ENCODE measurements around the gene LGR6.

LGR6 gene

DNA sequence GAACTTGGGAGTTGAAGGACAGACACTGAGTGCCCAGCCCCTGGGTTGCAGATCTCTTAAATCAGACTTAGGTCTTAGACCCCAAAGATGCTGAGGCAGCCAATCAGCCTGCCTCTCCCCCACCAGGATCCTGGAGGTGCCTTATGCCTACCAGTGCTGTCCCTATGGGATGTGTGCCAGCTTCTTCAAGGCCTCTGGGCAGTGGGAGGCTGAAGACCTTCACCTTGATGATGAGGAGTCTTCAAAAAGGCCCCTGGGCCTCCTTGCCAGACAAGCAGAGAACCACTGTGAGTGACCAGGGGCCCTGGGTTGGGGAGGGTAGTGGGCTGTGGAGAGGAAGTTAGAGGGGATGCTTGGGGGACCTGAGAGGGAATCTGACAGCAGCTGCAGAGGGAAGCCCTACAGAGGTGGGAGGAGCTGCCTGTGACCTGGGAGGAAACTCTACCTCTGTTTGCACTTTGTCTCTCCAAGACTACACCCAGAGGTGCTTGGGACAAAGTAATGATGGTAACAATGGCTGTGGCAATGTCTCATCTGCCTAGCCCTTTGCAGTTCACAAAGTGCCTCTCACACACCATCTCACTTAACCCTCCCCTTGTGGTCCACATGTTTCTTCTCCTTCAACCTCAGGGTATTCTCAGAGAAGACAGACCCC lies 116.6 kb downstream of the LGR6 start:
- DNase-seq (ENCODE audit: low read depth), result no peak
- H3K4me3 ChIP-seq (replicated peaks; ENCODE audit: low read depth, low read length), result no peak overlapping the region
- TF ChIP-seq, protein P1, sequence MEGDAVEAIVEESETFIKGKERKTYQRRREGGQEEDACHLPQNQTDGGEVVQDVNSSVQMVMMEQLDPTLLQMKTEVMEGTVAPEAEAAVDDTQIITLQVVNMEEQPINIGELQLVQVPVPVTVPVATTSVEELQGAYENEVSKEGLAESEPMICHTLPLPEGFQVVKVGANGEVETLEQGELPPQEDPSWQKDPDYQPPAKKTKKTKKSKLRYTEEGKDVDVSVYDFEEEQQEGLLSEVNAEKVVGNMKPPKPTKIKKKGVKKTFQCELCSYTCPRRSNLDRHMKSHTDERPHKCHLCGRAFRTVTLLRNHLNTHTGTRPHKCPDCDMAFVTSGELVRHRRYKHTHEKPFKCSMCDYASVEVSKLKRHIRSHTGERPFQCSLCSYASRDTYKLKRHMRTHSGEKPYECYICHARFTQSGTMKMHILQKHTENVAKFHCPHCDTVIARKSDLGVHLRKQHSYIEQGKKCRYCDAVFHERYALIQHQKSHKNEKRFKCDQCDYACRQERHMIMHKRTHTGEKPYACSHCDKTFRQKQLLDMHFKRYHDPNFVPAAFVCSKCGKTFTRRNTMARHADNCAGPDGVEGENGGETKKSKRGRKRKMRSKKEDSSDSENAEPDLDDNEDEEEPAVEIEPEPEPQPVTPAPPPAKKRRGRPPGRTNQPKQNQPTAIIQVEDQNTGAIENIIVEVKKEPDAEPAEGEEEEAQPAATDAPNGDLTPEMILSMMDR (IDR thresholded peaks at IDR 0.05; ENCODE audit: low read length, missing control alignments), result no peak

DNA sequence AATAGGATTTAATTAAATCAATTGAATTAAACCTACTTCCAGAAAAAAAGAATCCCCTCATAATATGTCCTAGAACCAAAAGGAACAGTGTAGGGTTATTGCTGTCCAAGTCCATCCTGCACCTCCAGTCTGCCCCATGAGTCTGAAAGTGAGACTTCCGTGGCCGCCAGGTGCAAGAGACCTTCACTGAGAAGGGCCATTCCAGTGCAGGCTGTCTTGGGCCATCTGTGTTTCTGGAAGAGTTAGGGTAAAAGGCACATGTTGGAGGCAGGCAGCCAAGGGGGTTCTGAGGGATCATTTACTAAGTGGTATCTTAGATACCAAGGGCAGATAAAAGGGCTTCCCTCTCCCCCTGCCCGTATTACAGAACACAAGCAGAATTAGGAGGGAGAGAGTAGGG lies 117.1 kb downstream of the LGR6 start:
- TF ChIP-seq, protein P1 (IDR thresholded peaks at IDR 0.05; ENCODE audit: low read length, missing control alignments), result no peak
- DNase-seq (ENCODE audit: low read depth), result no peak
- no peak overlapping the region for H3K4me3 ChIP-seq (replicated peaks; ENCODE audit: low read depth, low read length)

- TF ChIP-seq, protein P1 (IDR thresholded peaks at IDR 0.05; ENCODE audit: low read length, missing control alignments), result no peak
- no peak overlapping the region for H3K4me3 ChIP-seq (replicated peaks; ENCODE audit: low read depth, low read length)
- DNase-seq (ENCODE audit: low read depth), result peak; percentile 25
Observed at GRCh38 chr1:202311875-202312635, 118.5 kb downstream of the LGR6 start.

GRCh38 chr1:202315576-202316168 lies 122.1 kb downstream of the LGR6 start:
- no peak overlapping the region for H3K4me3 ChIP-seq (replicated peaks; ENCODE audit: low read depth, low read length)
- peak; percentile 81 for DNase-seq (ENCODE audit: low read depth)
- TF ChIP-seq, protein P1 (IDR thresholded peaks at IDR 0.05; ENCODE audit: low read length, missing control alignments), result peak; percentile 99

DNA sequence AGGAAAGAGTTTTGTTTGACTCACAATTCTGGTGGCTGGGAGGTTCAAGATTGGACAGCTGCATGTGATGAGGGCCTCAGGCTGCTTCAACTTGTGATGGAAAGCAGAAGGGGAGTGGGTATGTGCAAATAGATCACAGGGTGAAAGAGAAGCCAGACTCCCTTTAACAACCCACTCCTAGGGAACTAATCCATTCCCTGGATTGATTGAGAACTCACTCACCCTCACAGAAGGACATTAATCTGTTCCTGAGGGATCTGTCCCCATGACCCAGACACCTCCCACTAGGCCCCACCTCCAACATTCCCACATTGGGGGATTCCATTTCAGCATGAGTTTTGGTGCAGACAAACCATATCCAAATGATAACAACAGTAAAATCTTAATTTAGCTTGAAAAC lies 122.6 kb downstream of the LGR6 start:
- TF ChIP-seq, protein P1 (IDR thresholded peaks at IDR 0.05; ENCODE audit: low read length, missing control alignments), result no peak
- no peak overlapping the region for H3K4me3 ChIP-seq (replicated peaks; ENCODE audit: low read depth, low read length)
- DNase-seq (ENCODE audit: low read depth), result no peak

DNA sequence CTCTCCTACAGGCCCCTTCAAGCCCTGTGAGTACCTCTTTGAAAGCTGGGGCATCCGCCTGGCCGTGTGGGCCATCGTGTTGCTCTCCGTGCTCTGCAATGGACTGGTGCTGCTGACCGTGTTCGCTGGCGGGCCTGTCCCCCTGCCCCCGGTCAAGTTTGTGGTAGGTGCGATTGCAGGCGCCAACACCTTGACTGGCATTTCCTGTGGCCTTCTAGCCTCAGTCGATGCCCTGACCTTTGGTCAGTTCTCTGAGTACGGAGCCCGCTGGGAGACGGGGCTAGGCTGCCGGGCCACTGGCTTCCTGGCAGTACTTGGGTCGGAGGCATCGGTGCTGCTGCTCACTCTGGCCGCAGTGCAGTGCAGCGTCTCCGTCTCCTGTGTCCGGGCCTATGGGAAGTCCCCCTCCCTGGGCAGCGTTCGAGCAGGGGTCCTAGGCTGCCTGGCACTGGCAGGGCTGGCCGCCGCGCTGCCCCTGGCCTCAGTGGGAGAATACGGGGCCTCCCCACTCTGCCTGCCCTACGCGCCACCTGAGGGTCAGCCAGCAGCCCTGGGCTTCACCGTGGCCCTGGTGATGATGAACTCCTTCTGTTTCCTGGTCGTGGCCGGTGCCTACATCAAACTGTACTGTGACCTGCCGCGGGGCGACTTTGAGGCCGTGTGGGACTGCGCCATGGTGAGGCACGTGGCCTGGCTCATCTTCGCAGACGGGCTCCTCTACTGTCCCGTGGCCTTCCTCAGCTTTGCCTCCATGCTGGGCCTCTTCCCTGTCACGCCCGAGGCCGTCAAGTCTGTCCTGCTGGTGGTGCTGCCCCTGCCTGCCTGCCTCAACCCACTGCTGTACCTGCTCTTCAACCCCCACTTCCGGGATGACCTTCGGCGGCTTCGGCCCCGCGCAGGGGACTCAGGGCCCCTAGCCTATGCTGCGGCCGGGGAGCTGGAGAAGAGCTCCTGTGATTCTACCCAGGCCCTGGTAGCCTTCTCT lies 124.6 kb downstream of the LGR6 start:
- no peak for DNase-seq (ENCODE audit: low read depth)
- TF ChIP-seq, protein P1 (IDR thresholded peaks at IDR 0.05; ENCODE audit: low read length, missing control alignments), result no peak
- no peak overlapping the region for H3K4me3 ChIP-seq (replicated peaks; ENCODE audit: low read depth, low read length)
